ENCODE results near the gene APCDD1L.

Gene APCDD1L

DNA sequence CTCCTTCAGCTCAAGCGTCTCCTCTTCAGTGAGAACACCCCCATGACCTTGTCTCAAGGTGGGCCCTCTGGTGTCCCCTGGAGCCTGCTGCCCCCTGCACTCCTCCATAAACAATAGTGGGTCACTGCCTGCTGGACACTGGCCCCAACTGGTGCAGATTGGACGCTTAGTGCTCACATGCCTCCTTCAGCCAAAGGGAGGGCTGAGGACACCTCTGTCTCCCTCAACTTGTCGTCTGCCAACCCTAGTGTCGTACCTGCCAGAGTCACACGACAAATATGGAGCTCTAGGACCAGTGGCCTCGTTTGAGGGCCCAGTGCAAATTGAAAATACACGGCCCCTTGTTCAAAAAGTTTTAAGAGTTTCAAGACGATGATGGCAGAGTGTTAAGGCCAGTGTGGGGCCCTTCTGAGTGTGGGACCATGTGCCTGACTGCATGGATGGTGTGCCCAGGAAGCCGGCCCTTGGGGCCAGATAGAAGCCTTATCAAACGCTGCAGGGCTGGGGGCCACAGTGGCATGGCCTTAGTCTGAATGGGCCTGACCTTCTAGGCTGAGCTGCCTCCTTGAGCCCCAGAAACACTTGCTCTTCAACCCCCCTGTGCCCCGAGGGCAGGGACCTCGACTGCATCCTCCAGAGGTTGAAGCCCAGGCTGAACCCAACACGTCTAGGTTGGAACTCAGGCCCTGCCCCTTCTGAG, 20.1 kb downstream of the APCDD1L start:
- H3K4me2 ChIP-seq (ENCODE audit: low read depth, low read length, poor library complexity, severe bottlenecking), result no peak overlapping the region

DNA sequence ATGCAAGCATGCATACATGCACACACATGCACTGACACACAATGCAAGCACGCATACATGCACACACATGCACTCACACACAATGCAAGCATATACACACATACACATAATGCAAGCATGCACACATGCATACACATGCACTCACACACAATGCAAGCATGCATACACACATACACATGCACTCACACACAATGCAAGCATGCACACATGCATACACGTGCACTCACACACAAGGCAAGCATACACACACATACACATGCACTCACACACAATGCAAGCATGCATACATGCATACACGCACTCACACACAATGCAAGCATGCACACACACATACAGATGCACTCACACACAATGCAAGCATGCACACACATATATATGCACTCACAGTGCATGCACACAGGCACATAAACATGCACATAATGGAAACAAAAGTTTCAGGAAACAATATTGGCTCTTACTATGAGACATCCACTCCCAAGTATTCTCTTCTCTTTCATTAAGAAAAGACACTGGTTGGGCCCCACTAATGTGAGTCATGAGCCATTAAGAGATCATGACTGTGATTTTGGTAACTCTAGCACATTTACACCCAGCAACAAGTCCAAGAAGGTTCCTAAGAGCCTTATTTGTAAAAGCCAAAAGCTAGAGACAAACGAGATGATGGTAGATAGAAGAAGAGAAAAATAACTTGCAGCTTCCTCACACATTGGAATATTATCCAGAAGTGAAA, 22.2 kb downstream of the APCDD1L start:
- no peak for TF ChIP-seq EZH2phosphoT487 (IDR thresholded peaks at IDR 0.05; ENCODE audit: borderline replicate concordance)
- TF ChIP-seq, protein P1, sequence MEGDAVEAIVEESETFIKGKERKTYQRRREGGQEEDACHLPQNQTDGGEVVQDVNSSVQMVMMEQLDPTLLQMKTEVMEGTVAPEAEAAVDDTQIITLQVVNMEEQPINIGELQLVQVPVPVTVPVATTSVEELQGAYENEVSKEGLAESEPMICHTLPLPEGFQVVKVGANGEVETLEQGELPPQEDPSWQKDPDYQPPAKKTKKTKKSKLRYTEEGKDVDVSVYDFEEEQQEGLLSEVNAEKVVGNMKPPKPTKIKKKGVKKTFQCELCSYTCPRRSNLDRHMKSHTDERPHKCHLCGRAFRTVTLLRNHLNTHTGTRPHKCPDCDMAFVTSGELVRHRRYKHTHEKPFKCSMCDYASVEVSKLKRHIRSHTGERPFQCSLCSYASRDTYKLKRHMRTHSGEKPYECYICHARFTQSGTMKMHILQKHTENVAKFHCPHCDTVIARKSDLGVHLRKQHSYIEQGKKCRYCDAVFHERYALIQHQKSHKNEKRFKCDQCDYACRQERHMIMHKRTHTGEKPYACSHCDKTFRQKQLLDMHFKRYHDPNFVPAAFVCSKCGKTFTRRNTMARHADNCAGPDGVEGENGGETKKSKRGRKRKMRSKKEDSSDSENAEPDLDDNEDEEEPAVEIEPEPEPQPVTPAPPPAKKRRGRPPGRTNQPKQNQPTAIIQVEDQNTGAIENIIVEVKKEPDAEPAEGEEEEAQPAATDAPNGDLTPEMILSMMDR (conservative IDR thresholded peaks at IDR 0.05; ENCODE audit: low read length), result no peak
- no peak overlapping the region for H3K4me3 ChIP-seq (ENCODE audit: low read length, poor library complexity, severe bottlenecking)
- no peaks in the 10 kb centered on the region for H3K4me1 ChIP-seq (ENCODE audit: insufficient read depth, low read length, poor library complexity, severe bottlenecking)
- H3K9ac ChIP-seq (ENCODE audit: low read depth, low read length, poor library complexity, severe bottlenecking), result no peak overlapping the region
- H3K36me3 ChIP-seq (ENCODE audit: insufficient read depth, low read length), result no peaks in the 10 kb centered on the region
- no peaks in the 10 kb centered on the region for H3K27me3 ChIP-seq (ENCODE audit: insufficient read depth, low read length, poor library complexity, severe bottlenecking)
- H3K4me2 ChIP-seq (ENCODE audit: low read depth, low read length, poor library complexity, severe bottlenecking), result no peak overlapping the region
- no peaks in the 10 kb centered on the region for H3K79me2 ChIP-seq (ENCODE audit: insufficient read depth, low read length)
- H3F3A ChIP-seq (ENCODE audit: low read depth), result no peaks in the 10 kb centered on the region
- H4K20me1 ChIP-seq (ENCODE audit: insufficient read depth, low read length, poor library complexity, severe bottlenecking), result no peaks in the 10 kb centered on the region
- no peaks in the 10 kb centered on the region for H3K9me2 ChIP-seq (replicated peaks; ENCODE audit: low read depth, low read length)
- H2AFZ ChIP-seq (ENCODE audit: low read length), result no peak overlapping the region
- no peaks in the 10 kb centered on the region for H3K9me3 ChIP-seq (ENCODE audit: insufficient read depth, low read depth, low read length)

More for the DNA sequence above, 20.1 kb downstream of the APCDD1L start:
- Histone ChIP-seq H3K4me3 (ENCODE audit: low read length, poor library complexity, severe bottlenecking) (no peak overlapping the region), H2AFZ (ENCODE audit: low read length) (no peak overlapping the region), H3K9me2 (replicated peaks; ENCODE audit: low read depth, low read length) (no peaks in the 10 kb centered on the region), H3K36me3 (ENCODE audit: insufficient read depth, low read length) (no peaks in the 10 kb centered on the region), H3K9ac (ENCODE audit: low read depth, low read length, poor library complexity, severe bottlenecking) (no peak overlapping the region), H3K27me3 (ENCODE audit: insufficient read depth, low read length, poor library complexity, severe bottlenecking) (no peaks in the 10 kb centered on the region), H3K79me2 (ENCODE audit: insufficient read depth, low read length) (no peaks in the 10 kb centered on the region), H3K9me3 (ENCODE audit: insufficient read depth, low read depth, low read length) (no peaks in the 10 kb centered on the region), H3F3A (ENCODE audit: low read depth) (no peaks in the 10 kb centered on the region), H4K20me1 (ENCODE audit: insufficient read depth, low read length, poor library complexity, severe bottlenecking) (no peaks in the 10 kb centered on the region), H3K4me1 (ENCODE audit: insufficient read depth, low read length, poor library complexity, severe bottlenecking) (no peaks in the 10 kb centered on the region)
- no peak for TF ChIP-seq EZH2phosphoT487 (IDR thresholded peaks at IDR 0.05; ENCODE audit: borderline replicate concordance)
- TF ChIP-seq, protein P1 (conservative IDR thresholded peaks at IDR 0.05; ENCODE audit: low read length), result no peak

DNA sequence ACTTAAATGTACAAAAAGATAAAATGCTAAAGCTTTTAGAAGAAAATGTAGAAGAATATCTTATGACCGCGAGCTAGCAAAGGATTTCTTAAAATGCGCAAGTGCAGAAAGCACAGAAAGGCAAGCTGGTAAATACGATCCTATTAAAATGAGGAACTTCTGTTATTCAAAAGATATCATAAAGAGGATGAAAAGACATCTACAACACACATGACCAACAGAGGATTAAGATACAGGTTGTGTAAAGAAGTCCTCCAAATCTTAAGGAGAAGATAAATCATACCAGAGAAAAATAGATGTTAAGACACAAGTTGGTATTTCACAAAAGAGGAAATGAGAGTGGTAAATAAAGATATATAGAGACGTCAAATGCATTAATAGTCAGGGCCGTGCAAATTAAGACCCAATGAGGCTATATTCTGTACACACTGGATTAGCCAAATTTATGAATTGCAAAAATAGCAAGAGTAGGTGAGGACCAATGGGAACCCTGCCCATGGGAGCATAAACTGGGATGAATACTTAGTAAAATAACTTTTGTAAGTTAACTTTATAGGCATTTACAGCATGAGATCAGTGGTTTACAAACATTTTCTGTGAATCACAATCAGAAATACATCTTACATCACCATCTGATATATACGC, 23.0 kb downstream of the APCDD1L start:
- H3K36me3 ChIP-seq (ENCODE audit: insufficient read depth, low read length), result no peaks in the 10 kb centered on the region
- H3K9ac ChIP-seq (ENCODE audit: low read depth, low read length, poor library complexity, severe bottlenecking), result no peak overlapping the region
- no peak overlapping the region for H3K4me3 ChIP-seq (ENCODE audit: low read length, poor library complexity, severe bottlenecking)
- H3K27me3 ChIP-seq (ENCODE audit: insufficient read depth, low read length, poor library complexity, severe bottlenecking), result no peaks in the 10 kb centered on the region
- no peaks in the 10 kb centered on the region for H3K9me2 ChIP-seq (replicated peaks; ENCODE audit: low read depth, low read length)
- H2AFZ ChIP-seq (ENCODE audit: low read length), result no peak overlapping the region
- no peak overlapping the region for H3K4me2 ChIP-seq (ENCODE audit: low read depth, low read length, poor library complexity, severe bottlenecking)
- H3F3A ChIP-seq (ENCODE audit: low read depth), result no peaks in the 10 kb centered on the region
- H3K4me1 ChIP-seq (ENCODE audit: insufficient read depth, low read length, poor library complexity, severe bottlenecking), result no peaks in the 10 kb centered on the region
- TF ChIP-seq, protein P1 (conservative IDR thresholded peaks at IDR 0.05; ENCODE audit: low read length), result no peak
- H4K20me1 ChIP-seq (ENCODE audit: insufficient read depth, low read length, poor library complexity, severe bottlenecking), result no peaks in the 10 kb centered on the region
- no peaks in the 10 kb centered on the region for H3K9me3 ChIP-seq (ENCODE audit: insufficient read depth, low read depth, low read length)
- no peaks in the 10 kb centered on the region for H3K79me2 ChIP-seq (ENCODE audit: insufficient read depth, low read length)

Measured in Loucy (cell line).